ENCODE measurements around the gene SH2D7.

- TF ChIP-seq SUZ12 (IDR thresholded peaks at IDR 0.05) (no peak), BHLHE40 (IDR thresholded peaks at IDR 0.05; ENCODE audit: borderline replicate concordance) (no peak), ARNT (IDR thresholded peaks at IDR 0.05) (no peak), PKNOX1 (IDR thresholded peaks at IDR 0.05) (no peak), HDGF (IDR thresholded peaks at IDR 0.05; ENCODE audit: borderline replicate concordance) (no peak), L3MBTL2 (conservative IDR thresholded peaks at IDR 0.05) (no peak)
These were observed at the start of gene SH2D7 for GRCh38 chr15:78092261-78093041.
